ENCODE results near the gene RPGRIP1L.
A peak's percentile ranks its signal among the peaks of the same experiment; 100 is the strongest.

The RPGRIP1L gene

DNA sequence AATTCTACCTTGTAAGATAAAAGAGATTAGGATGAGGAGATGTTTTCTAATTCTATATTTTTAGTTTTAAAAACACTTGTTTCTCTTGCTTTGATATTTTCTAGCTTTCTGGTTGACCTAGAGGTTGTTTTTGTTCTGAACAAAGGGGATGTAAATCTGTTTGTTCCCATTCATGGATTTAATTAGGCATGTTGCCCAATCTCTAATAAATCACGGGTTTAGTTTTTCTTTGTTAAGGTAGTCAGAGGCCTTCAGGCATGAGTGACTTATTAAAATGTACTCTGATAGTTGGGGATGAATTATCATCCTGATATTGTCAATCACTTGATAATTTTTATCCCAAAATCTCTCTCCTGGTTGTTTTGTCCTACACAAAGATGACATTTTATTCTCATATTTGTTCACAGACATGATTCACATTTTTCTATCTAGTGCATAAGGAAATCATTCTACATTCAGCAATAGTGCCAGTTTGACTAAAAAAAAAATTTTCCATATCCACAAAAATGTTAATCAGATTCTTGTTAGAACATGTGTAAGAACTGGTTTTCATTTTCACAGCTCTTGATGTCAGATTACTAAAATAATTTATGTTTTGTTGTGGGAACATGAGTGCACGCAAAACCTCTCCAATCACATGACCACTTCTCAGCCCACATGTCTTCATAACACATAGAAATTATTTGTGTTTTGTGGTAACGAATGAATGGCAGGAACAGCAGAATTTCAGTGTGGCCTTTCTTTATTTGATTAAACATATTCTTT lies 105.0 kb downstream of the RPGRIP1L start:
- no peak for DNase-seq

DNA sequence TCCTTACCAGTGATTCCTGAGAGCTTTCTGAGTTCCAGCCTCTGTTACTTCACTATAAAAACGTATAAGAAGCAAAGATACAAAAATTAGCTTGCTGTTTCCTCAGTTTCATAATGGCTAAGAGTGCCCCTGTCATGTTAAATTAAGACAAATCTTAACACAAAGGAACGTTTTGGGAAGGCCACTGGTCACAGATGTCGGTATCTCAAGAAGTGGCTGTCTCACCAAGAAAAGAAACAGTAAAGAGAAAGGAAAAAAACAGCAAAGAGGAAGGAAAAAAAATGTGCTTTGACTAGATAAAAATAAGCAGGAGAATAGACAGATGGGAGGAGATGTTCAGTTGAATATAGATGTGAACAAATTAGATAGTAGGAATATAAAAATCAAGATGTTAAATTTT lies 105.9 kb downstream of the RPGRIP1L start:
- no peak for DNase-seq

DNA sequence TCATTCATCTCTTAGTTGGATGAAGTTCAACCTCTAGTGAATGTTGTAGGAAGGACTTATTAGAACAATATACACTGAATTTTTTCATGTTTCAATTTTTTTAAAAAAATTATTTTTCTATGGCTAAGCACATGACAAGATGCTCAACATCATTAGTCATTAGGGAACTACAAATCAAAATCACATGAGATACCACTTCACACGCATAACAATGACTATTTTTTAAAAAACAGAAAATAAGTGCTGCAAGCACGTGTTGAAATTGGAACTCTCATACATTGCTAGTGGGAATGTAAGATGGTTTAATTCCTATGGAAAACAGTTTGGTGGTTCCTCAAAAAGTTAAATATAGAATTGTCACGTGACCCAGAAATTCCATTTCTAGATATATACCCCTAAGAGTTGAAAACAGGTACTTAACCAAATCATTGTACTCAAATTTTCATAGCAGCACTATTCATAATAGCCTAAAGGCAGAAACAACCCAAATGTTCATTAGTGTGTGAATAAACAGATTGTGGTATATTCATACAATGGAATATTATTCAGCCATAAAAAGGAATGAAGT lies 115.5 kb downstream of the RPGRIP1L start:
- DNase-seq: no peak

DNA sequence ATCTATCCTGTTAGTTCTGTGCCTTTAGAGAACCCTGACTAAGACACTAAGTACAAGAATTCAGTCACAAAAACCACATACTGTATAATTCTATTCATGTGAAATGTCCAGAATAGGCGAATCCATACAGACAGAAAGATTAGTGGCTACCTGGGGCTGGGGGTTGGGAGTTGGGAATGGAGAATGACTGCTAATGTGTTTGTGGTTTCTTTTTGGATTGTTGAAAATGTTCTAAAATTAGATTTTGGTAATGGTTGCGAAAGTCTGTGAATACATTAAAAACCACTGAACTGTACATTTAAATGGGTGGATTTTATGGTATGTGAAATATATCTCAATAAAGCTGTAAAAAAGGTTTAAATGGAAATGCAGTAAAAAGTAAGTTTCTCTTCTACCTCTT lies 120.3 kb downstream of the RPGRIP1L start:
- DNase-seq: no peak

DNA sequence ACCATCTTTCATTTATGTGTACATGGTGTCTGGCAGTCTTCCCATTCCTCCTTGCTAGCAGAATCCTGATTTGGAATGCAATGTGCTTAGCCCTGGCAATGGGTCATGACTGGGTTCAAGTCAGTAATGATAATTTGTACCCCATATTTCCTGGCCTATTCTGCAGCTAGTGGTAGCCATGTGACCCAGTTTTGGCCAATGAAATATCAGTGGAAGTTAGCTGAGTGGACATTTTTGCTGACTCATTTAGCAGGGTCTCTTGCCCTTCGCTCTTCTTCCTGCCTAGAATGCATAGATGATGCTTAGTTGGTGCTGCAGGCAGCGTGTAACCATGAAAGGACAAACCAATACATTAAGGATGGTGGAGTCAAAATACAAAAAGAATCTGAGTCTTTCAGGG lies 121.9 kb downstream of the RPGRIP1L start:
- DNase-seq: no peak

DNA sequence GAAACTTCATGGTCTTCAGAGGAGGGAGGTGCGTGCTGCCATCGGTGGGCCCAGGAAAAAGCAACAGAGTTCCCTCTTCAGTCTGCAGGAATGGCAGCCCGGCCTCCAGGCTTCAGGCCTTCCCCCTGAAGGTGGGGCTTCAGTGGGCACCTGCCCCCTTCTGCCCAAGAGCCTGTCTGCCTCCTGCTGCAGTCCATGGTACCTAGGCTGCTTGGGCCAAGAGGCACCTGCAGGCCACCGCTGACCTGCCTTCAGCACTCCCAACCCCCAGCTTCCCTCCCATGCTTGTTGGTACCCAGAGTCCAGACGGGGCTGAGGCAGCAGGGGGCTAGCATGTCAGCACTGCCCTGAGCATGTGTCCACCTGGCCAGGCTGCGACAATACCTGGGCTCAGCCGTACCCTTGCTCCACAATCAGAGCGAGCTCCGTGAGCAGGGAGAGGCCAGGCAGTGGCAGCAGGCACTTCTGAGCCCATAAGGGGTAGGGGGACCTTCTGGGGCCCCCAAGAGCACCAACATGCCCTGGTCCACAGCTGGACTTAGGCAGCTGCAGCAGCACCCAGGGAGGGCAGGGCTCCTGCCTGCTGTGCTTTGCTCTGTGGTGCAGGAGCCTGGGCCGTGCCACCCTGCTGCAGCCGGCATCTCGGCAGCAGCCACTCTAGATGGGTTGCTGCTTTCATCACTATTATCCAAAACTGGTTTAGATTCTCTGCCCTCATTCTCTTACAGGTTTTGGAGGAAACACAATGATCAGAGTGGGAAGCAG lies 123.4 kb downstream of the RPGRIP1L start:
- no peak for DNase-seq

DNA sequence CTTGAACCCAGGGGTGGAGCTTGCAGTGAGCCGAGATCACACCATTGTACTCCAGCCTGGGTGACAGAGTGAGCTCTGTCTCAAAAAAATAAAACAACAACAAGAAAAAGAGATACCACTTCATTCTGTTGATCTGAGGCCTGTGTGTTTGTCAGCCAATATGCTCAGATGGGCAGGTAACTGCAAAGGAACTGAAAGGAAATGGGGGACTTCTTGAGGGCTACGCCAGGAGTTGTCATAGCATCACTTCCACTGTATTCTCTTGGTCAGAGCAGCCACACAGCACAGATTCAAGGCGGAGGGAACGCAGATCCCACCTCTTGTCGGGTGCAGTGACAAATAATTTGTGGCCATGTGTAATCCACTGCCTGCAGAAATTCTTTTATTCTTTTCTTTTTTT lies 126.8 kb downstream of the RPGRIP1L start:
- DNase-seq: no peak

DNA sequence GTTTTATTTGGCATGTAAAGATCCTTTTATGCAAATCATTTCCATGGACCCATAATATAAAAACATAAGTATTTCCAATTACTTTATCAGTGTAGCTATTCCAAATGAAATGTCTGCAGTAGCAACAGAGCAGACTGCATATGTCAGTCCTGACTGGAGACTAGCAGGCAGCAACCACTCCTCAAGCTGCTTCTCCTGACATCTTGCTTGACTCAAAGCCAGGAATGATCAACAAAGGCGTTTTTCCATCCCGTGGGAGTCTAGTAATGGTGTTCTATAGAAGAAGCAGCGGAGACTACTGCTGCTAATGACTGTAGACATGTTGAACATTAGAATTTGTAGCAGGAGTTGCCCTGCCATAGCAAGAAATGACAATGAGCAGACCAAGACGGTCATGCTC lies 127.4 kb downstream of the RPGRIP1L start:
- no peak for DNase-seq

DNA sequence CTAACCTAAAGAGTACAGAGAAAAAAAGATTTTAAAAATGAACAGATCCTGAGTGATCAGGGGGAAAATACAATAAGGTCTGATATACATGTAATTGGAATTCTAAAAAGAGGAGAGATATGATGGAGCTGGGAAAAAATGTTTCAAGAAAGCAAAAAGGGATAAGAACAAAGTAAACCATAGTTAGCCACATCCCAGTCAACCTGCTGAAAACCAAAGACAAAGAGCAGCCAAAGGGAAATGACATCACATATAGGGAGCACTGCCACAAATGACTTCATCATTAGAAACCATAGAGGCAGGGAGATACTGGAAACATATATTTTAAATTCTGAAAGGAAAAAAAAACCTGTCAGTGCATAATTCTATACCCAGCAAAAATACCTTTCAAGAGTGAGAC lies 131.9 kb downstream of the RPGRIP1L start:
- DNase-seq: no peak

DNA sequence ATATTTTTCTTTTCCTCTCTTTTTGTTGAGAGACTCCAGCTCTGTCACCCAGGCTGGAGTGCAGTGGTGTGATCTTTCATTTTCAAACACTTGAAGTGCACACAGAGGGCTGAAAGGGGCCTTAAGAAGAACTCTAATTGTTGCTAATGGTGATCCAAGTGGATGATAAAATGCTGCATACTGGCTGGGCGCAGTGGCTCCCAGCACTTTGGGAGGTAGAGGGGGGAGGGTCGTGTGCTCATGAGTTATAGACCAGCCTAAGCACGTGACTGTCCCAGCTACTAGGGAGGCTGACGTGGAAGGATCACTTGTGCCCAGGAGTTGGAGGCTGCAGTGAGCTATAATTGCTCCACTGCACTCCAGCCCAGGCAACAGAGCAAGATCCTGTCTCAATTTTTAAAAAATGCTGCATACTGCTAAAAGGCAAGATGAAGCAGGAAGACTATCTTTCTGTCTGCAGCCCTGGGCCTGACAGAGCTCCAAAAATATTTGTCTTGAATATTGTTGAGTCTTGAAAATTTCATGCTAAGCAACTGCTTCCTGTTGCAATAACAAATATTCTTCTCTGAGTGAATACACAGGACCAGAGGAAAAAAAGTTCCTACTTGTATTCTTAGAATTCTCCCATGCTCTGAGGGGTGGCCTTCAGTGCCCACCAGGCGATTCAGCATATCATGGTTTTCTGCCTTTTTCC lies 137.0 kb downstream of the RPGRIP1L start:
- no peak for DNase-seq

DNA sequence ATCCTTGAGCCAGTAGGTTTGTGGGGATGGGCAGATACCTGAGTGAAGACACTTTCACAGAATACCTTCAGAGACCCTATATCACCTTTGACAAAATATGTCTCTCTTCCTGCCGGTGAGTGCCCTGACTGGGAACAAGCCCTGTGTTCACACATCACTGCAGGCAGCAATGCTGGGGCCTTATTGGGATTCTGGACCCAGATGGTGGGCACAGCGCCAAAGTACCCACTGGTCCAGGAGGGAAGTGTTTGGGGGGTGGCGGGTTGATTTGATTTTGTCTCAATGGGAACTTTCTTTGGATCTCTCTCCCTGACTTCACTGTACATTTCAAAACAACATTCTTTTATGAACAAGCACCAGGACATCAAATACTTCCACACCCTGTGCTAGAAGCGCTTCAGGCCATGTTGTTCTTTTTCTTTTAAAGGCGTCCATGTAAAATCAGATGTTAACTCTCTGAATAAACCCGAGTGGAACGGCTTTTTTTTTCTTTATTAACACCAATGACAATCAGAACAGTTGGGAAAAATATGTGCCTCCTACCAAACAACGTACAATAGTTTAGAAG lies 138.3 kb downstream of the RPGRIP1L start:
- no peak for DNase-seq

DNA sequence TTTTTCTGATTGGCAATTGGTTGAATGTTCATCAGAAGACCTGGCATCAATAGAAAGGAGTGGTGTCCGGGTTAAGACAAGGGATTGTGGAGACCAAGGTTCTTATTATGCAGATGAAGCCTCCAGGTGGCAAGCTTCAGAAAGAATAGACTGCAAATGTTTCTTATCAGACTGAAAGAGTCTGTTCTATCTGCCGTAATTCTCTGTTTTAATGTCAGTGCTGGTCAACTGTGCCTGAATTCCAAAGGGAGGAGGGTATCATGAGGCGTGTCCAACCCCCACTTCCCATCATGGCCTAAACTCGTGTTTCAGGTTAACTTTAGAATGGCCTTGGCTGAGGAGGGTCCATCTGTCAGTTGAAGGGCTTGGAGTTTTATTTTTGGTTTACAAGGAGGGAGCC lies 140.2 kb downstream of the RPGRIP1L start:
- DNase-seq: no peak

DNA sequence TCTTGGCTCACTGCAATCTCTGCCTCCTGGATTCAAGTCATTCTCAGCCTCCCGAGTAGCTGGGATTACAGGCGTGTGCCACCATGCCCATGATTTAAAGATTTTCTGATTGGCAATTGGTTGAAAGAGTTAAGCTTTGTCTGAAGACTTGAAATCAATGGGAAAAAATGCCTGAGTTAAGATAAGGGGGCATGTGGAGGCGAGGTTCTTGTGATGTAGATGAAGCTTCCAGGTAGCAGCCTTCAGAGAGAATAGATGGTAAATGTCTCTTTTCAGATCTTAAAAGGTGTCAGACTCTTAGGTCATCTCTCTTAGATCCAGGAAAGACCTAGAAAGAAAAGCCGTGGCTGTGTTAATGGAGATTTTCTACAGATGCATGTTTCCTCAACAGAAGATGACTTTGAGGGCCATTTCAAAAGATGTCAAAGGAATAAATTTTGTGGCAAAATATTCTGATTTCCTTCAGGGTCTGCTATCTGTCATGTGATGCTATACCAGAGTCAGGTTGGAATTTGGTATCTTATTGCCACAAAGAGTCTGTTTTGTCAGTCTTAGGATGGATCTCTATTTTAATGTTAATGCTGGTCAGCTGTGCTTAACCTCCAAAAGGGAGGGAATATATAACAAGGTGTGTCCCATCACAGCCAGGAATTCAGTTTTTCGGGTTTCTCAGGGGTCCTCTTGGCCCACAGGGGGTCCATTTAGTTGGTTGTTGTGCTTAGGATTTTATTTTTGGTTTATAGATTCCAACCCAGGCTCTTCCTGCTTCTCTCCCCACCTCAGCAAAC lies 142.4 kb downstream of the RPGRIP1L start:
- DNase-seq: no peak

DNA sequence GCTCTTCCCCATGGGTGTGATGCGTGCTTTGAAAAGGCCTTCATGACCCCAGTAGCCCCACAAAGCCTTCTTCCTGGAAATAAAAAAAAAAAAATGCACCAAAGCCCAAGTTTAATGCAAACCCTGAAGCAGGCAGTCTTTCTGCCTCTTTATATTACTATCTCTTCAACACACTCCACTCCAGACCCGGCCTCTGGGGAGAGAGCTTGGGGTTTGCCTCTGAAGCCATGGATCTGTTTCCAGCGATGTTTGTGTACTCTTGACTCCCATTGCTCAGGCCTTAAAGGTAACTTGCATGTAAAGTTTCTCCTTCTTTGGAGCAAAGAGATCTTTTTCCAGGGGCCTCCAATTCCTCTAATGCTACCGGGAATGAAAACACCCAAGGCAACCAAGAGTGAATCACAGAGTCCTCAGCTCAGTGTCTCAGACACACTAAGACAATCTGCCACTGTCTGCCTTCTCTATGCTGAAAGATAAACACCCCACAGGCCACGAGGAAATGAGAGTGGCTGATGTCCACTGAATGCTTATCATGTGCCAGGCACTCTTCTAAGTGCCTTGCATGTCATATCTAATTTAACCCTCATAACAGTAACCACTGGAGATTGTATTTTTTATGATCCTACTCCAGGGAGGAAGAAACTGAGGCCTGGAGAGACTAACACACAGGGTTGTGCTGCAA lies 144.2 kb downstream of the RPGRIP1L start:
- no peak for DNase-seq

DNA sequence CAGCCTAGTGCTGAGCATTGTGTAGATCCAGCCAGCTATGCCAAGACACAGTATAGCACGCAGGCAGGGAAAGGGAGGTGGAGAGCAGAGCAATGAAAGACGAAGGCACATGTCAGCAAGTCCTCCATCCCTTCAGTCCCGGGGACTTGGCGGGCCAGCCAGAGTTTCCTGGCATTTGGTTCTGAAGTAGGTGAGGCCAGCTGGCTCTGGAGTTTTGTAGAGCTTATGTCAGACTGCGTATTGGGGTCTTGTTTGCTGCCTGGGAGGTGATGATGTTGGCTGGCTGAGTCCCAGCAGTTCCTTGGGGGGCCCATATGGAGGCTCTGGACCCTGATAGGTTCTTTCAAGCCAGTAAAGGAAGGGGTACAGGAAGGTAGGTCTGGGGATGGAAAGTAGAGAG lies 144.9 kb downstream of the RPGRIP1L start:
- DNase-seq: no peak

DNA sequence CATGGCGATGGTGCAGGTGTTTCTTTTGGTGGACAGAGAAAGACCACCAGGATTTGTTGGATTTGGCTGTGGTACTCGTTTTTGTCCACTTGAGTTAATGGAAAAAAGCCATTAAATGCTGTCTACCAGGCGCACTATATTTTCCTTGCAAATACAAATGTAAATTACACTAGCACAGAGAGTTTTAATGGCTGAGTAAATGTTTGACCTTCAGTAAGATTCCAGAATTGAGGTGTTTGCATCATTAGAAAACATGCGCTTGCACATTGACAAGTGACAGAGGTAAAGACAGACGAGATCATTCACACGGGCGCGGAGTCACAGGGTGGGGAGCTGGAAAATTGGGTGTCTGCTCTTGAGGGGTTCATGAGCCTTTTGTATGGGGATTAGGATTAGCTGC lies 147.1 kb downstream of the RPGRIP1L start:
- DNase-seq: no peak

DNA sequence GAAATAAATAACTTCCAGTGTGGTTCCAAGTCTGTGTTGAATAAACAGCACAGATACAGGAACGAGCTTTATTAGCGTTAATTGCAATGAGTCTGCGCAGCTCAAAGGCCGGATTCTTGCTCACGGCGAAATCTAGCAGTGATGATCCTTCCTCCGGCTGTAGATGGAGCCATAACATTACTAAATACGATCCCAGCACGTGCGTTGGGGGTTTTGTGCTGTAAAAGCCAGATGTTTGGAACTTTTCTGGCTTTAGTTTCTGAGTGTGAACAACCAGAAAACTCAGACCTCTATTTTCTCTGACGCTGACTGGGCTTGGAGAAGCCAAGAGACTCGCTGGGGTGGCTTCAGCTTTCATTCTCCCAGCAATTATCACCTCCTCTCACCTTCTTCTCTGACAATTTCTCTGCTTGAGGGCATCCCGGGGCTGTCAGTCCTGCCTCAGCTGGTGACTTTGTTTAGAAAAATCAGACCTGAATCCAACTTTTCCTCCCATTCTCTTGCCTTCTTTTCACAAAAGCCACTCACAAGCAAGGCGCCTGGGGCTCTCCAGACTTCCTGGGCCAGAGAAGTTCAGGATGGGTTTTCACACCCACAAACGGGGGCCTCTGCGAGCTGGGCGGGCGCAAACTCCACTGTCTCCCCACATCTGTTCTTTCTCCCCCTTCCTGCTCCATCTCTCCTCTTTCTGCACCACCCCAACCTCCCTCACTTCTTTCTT lies 153.5 kb downstream of the RPGRIP1L start:
- peak; percentile 45 to 74 for DNase-seq
